IMR-90 (cell line): ENCODE data around the gene MPP2. TPM values are rescaled to one million over a fixed set of nuclear protein-coding genes. Genes with fewer than 3 reads are reported as not detected.

ENCODE experiments used
- ATAC-seq: fragments of 200-7000 bp; cut with Tn5 transposase; 2 replicates; pipeline ENCODE4 v1.9.1; 2020; ENCODE audit warnings: low read depth, mild to moderate bottlenecking, moderate library complexity
- BruUV-seq: library from RNA; stranded (reverse); fragments of 400-500 nt; replicated peaks from 2 replicates; lab custom pipeline; 2021; lab: Mats Ljungman, UMichigan
- CTCF ChIA-PET: fragments of 300-600 bp; formaldehyde crosslinking; extraction: SDS; loops from one replicate; lab custom pipeline; 2021; ENCODE audit warnings: antibody characterized with exemption; lab: Yijun Ruan, JAX
- POLR2A ChIA-PET: fragments of 300-600 bp; sonication (Branson Sonifier 250); formaldehyde crosslinking; loops from one replicate; lab custom pipeline; 2022; ENCODE audit warnings: antibody characterized with exemption; ENCODE audit not compliant: unreplicated experiment; lab: Charles Lee
- DNase-seq: peaks from one replicate; pipeline ENCODE4 v3.0.0; 2013
- H2AFZ ChIP-seq: replicated peaks from 2 replicates; pipeline ENCODE3; 2013; ENCODE audit warnings: low read length, mild to moderate bottlenecking; ENCODE audit not compliant: poor library complexity
- H2AK5ac ChIP-seq: 2 replicates; pipeline ENCODE4 v1.6.1; 2013; ENCODE audit warnings: low read depth, low read length, inconsistent platforms
- H2AK9ac ChIP-seq: replicated peaks from 2 replicates; pipeline ENCODE3; 2013; ENCODE audit warnings: mild to moderate bottlenecking, low read depth, low read length, moderate library complexity; ENCODE audit not compliant: poor library complexity
- H2BK120ac ChIP-seq: 2 replicates; pipeline ENCODE4 v1.6.1; 2013; ENCODE audit warnings: low read depth, low read length, inconsistent platforms
- H2BK15ac ChIP-seq: 3 replicates; pipeline ENCODE4 v1.6.1; 2013; ENCODE audit warnings: low read depth, low read length, inconsistent platforms
- H2BK20ac ChIP-seq: 2 replicates; pipeline ENCODE4 v1.6.1; 2013; ENCODE audit warnings: low read depth, mild to moderate bottlenecking, inconsistent platforms, low read length, moderate library complexity
- H2BK5ac ChIP-seq: 2 replicates; pipeline ENCODE4 v1.6.1; 2013; ENCODE audit warnings: mild to moderate bottlenecking, low read depth, low read length, inconsistent platforms; ENCODE audit not compliant: poor library complexity, severe bottlenecking
- H3K14ac ChIP-seq: replicated peaks from 2 replicates; pipeline ENCODE4 v1.6.1; 2013; ENCODE audit warnings: low read depth, low read length, inconsistent platforms
- H3K18ac ChIP-seq: 2 replicates; pipeline ENCODE4 v1.6.1; 2013; ENCODE audit warnings: low read depth, low read length, control low read depth
- H3K23ac ChIP-seq: 2 replicates; pipeline ENCODE4 v1.6.1; 2013; ENCODE audit warnings: low read depth, low read length, inconsistent platforms
- H3K27ac ChIP-seq: 2 replicates; pipeline ENCODE4 v1.5.1; 2013; ENCODE audit warnings: mild to moderate bottlenecking, control low read depth, low read length; ENCODE audit not compliant: insufficient read depth
- H3K27me3 ChIP-seq: 2 replicates; pipeline ENCODE4 v1.6.1; 2013; ENCODE audit warnings: low read length; ENCODE audit not compliant: control insufficient read depth, insufficient read depth
- H3K36me3 ChIP-seq: 2 replicates; pipeline ENCODE4 v1.6.1; 2013; ENCODE audit warnings: low read length, mixed read lengths; ENCODE audit not compliant: control insufficient read depth, insufficient read depth
- H3K4ac ChIP-seq: 2 replicates; pipeline ENCODE4 v1.6.1; 2013; ENCODE audit warnings: low read depth, low read length, inconsistent platforms
- H3K4me1 ChIP-seq: 2 replicates; pipeline ENCODE4 v1.6.1; 2013; ENCODE audit warnings: low read length, mixed read lengths; ENCODE audit not compliant: control insufficient read depth, insufficient read depth
- H3K4me2 ChIP-seq: 2 replicates; pipeline ENCODE4 v1.6.1; 2013; ENCODE audit warnings: low read depth, mild to moderate bottlenecking, control low read depth, low read length, moderate library complexity
- H3K4me3 ChIP-seq: 2 replicates; pipeline ENCODE4 v1.5.1; 2013; ENCODE audit warnings: low read depth, mild to moderate bottlenecking, control low read depth, low read length, moderate library complexity; ENCODE audit not compliant: insufficient read depth
- H3K56ac ChIP-seq: 2 replicates; pipeline ENCODE4 v1.6.1; 2013; ENCODE audit warnings: low read length, inconsistent platforms; ENCODE audit not compliant: insufficient read depth; ENCODE audit errors: extremely low read depth
- H3K79me1 ChIP-seq, 2 experiments: 2 replicates each; pipeline ENCODE4 v1.6.1; 2013; ENCODE audit warnings: low read length in 2 of 2, inconsistent platforms in 1 of 2, low read depth in 1 of 2
- H3K9ac ChIP-seq: 2 replicates; pipeline ENCODE4 v1.6.1; 2013; ENCODE audit warnings: low read depth, low read length, control low read depth
- H3K9me1 ChIP-seq: 2 replicates; pipeline ENCODE4 v1.6.1; 2013; ENCODE audit warnings: low read length, inconsistent platforms; ENCODE audit not compliant: insufficient read depth
- H3K9me3 ChIP-seq: 2 replicates; pipeline ENCODE4 v1.6.1; 2013; ENCODE audit warnings: low read length; ENCODE audit not compliant: control insufficient read depth, insufficient read depth
- H4K20me1 ChIP-seq: 2 replicates; pipeline ENCODE4 v1.6.1; 2013; ENCODE audit warnings: low read length, inconsistent platforms; ENCODE audit not compliant: insufficient read depth
- H4K5ac ChIP-seq: 2 replicates; pipeline ENCODE4 v1.6.1; 2013; ENCODE audit warnings: mild to moderate bottlenecking, low read depth, low read length, control low read depth
- H4K8ac ChIP-seq, 2 experiments: 2 replicates each; pipeline ENCODE4 v1.6.1; 2013; ENCODE audit warnings: low read depth in 2 of 2, low read length in 2 of 2, control low read depth in 1 of 2, inconsistent platforms in 1 of 2
- H4K91ac ChIP-seq: 2 replicates; pipeline ENCODE4 v1.6.1; 2013; ENCODE audit warnings: low read depth, low read length, inconsistent platforms; ENCODE audit not compliant: insufficient read depth
- BHLHE40 ChIP-seq: fragments of 150-350 bp; IDR thresholded peaks from 2 replicates; pipeline ENCODE4 v1.6.1; 2016; ENCODE audit warnings: mild to moderate bottlenecking, low read depth, low read length
- CEBPB ChIP-seq: IDR thresholded peaks from 2 replicates; pipeline ENCODE4 v1.6.1; 2012; ENCODE audit warnings: low read depth, low read length, improper control_type of control experiment
- CHD1 ChIP-seq: IDR thresholded peaks from 2 replicates; pipeline ENCODE4 v1.6.1; 2012; ENCODE audit warnings: low read depth, low read length, improper control_type of control experiment
- MAZ ChIP-seq: IDR thresholded peaks from 2 replicates; pipeline ENCODE4 v1.6.1; 2012; ENCODE audit warnings: low read depth, mild to moderate bottlenecking, low read length, improper control_type of control experiment, moderate library complexity, borderline replicate concordance
- MXI1 ChIP-seq: IDR thresholded peaks from 2 replicates; pipeline ENCODE4 v1.6.1; 2012; ENCODE audit warnings: low read depth, mild to moderate bottlenecking, low read length, moderate library complexity, borderline replicate concordance
- NFE2L2 ChIP-seq: fragments of 150-350 bp; IDR thresholded peaks from 2 replicates; pipeline ENCODE4 v1.6.1; 2016; ENCODE audit warnings: low read depth, mild to moderate bottlenecking, low read length
- RCOR1 ChIP-seq: IDR thresholded peaks from 2 replicates; pipeline ENCODE4 v1.6.1; 2012; ENCODE audit warnings: mild to moderate bottlenecking, low read length, improper control_type of control experiment; ENCODE audit not compliant: insufficient replicate concordance
- RFX5 ChIP-seq: IDR thresholded peaks from 2 replicates; pipeline ENCODE4 v1.8.0; 2012; ENCODE audit warnings: low read depth, mild to moderate bottlenecking, low read length, moderate library complexity
- SMC3 ChIP-seq: fragments of 150-350 bp; IDR thresholded peaks from 2 replicates; pipeline ENCODE4 v1.6.1; 2016; ENCODE audit warnings: low read depth, mild to moderate bottlenecking, antibody characterized with exemption, low read length, moderate library complexity
- WGBS, 2 experiments: methylation state at CpG; one replicate each; pipeline versions ENCODE4 v1.1.5 to v1.1.7; 2013; ENCODE audit warnings: missing lambda C conversion rate in 2 of 2; ENCODE audit not compliant: insufficient read length in 1 of 2; ENCODE audit errors: extremely low coverage in 2 of 2; 5-methylcytosine and 5-hydroxymethylcytosine counted together
- dilution Hi-C: fragments of 300-500 bp; cut with HindIII; formaldehyde crosslinking; loops from one replicate; pipeline ENCODE4 v1.14.3; 2018; ENCODE audit warnings: low sequenced_read_pairs; ENCODE audit not compliant: unreplicated experiment
- in situ Hi-C: fragments of 300-500 bp; cut with MboI; formaldehyde crosslinking; loops from 3 replicates; pipeline ENCODE4 v1.14.3; 2019; ENCODE audit warnings: low sequenced_read_pairs, inconsistent platforms, mixed read lengths
- intact Hi-C: fragments of 100-400 bp; cut with micrococcal nuclease; formaldehyde crosslinking; loops from 2 replicates; pipeline ENCODE4 v1.10.0; 2022
- polyA plus RNA-seq, 3 experiments: library from polyadenylated mRNA; depleted of rRNA; stranded (reverse); fragments of >200 nt; gene quantifications; 2 replicates each; pipeline ENCODE4 v1.2.3, GENCODE V29; 2012; ENCODE audit warnings: low replicate concordance in 1 of 3
- total RNA-seq: library from RNA; depleted of rRNA; stranded (reverse); fragments of >200 nt; gene quantifications from 2 replicates; pipeline ENCODE4 v1.2.3, GENCODE V29; 2012
- TF ChIP-seq, protein P1 (sequence below): fragments of 150-350 bp; IDR thresholded peaks from 2 replicates; pipeline ENCODE4 v1.6.1; 2016; ENCODE audit warnings: low read depth, mild to moderate bottlenecking, low read length, moderate library complexity, borderline replicate concordance
- TF ChIP-seq, protein P2 (sequence below): conservative IDR thresholded peaks from 2 replicates; pipeline ENCODE4 v1.5.1; 2012; ENCODE audit warnings: mild to moderate bottlenecking, low read depth, low read length, improper control_type of control experiment
- TF ChIP-seq, protein P3 (sequence below): fragments of 150-350 bp; IDR thresholded peaks from 2 replicates; pipeline ENCODE4 v1.6.1; 2017; ENCODE audit warnings: mild to moderate bottlenecking, antibody characterized with exemption, low read length, low read depth

Gene MPP2
- total and polyA plus RNA-seq, 2 of the 4 experiments (the other 2 are of a cell fraction): 3.2 to 3.8 TPM

DNA sequence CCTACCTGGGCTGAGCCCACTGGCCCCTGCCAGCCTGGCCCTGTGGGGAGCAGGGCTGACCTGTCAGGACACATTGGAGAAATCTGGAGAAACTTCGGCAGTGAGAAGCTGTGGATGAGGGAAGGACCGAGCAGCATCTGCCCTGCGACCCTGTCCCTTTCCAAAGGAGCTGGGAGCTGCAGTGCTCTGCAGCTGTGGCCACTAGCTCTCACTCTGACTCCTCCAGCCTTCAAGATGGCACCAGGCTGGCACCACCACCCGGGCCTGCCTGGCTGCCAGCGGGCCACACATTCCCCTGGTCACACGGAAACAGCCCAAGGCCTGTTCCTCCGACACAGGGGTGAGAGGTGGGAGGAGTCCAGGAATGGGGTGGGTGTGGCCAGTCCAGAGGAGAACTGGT, 30.3 kb downstream of the MPP2 start:
- in situ Hi-C loops: no loop called here
- no peak overlapping the region for H2BK20ac ChIP-seq
- H4K91ac ChIP-seq: no peak overlapping the region
- peaks cover 2% of the 10 kb centered on the region; the same call in 1 of the 2 replicates for H3K4me1 ChIP-seq
- H3K4me2 ChIP-seq: no peak overlapping the region
- H2BK120ac ChIP-seq: no peak overlapping the region
- H3K36me3 ChIP-seq: no peaks in the 10 kb centered on the region
- ATAC-seq (no peak), DNase-seq (no peak)
- H3K4me3 ChIP-seq: no peak overlapping the region
- H3K27ac ChIP-seq: no peak overlapping the region
- H3K79me1 ChIP-seq: no peaks in the 10 kb centered on the region
- intact Hi-C loops: loop anchor here (5.0 kb wide), 1 partner anchor 65 kb away; the partner anchor contains the start of gene PPY
- BruUV-seq: no TSS peak
- ChIA-PET CTCF (interaction anchor here (2.1 kb wide), 1 partner anchor 30 kb away, joined by 6 read pairs; the partner anchor contains the start of gene MPP2), POLR2A (no interaction called here)
- H3K4ac ChIP-seq: no peak overlapping the region
- H4K8ac ChIP-seq: no peak overlapping the region
- no peak overlapping the region for H3K23ac ChIP-seq
- dilution Hi-C loops: no loop called here
- no peaks in the 10 kb centered on the region for H3K9me3 ChIP-seq
- no peak overlapping the region for H2BK5ac ChIP-seq
- H3K18ac ChIP-seq: no peak overlapping the region
- H4K5ac ChIP-seq: no peak overlapping the region
- no peak overlapping the region for H2BK15ac ChIP-seq
- no peaks in the 10 kb centered on the region for H3K9me1 ChIP-seq
- no peaks in the 10 kb centered on the region for H4K20me1 ChIP-seq
- peaks cover 21% of the 10 kb centered on the region for H3K27me3 ChIP-seq
- no peak for TF ChIP-seq CHD1
- TF ChIP-seq NFE2L2: no peak
- TF ChIP-seq, protein P1, sequence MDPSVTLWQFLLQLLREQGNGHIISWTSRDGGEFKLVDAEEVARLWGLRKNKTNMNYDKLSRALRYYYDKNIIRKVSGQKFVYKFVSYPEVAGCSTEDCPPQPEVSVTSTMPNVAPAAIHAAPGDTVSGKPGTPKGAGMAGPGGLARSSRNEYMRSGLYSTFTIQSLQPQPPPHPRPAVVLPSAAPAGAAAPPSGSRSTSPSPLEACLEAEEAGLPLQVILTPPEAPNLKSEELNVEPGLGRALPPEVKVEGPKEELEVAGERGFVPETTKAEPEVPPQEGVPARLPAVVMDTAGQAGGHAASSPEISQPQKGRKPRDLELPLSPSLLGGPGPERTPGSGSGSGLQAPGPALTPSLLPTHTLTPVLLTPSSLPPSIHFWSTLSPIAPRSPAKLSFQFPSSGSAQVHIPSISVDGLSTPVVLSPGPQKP: no peak
- TF ChIP-seq, protein P2, sequence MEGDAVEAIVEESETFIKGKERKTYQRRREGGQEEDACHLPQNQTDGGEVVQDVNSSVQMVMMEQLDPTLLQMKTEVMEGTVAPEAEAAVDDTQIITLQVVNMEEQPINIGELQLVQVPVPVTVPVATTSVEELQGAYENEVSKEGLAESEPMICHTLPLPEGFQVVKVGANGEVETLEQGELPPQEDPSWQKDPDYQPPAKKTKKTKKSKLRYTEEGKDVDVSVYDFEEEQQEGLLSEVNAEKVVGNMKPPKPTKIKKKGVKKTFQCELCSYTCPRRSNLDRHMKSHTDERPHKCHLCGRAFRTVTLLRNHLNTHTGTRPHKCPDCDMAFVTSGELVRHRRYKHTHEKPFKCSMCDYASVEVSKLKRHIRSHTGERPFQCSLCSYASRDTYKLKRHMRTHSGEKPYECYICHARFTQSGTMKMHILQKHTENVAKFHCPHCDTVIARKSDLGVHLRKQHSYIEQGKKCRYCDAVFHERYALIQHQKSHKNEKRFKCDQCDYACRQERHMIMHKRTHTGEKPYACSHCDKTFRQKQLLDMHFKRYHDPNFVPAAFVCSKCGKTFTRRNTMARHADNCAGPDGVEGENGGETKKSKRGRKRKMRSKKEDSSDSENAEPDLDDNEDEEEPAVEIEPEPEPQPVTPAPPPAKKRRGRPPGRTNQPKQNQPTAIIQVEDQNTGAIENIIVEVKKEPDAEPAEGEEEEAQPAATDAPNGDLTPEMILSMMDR: no peak
- no peak for TF ChIP-seq RFX5
- no peak for TF ChIP-seq SMC3
- TF ChIP-seq, protein P3, sequence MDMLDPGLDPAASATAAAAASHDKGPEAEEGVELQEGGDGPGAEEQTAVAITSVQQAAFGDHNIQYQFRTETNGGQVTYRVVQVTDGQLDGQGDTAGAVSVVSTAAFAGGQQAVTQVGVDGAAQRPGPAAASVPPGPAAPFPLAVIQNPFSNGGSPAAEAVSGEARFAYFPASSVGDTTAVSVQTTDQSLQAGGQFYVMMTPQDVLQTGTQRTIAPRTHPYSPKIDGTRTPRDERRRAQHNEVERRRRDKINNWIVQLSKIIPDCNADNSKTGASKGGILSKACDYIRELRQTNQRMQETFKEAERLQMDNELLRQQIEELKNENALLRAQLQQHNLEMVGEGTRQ: no peak
- TF ChIP-seq RCOR1: no peak
- no peak for TF ChIP-seq CEBPB
- no peak for TF ChIP-seq MAZ
- no peak for TF ChIP-seq BHLHE40
- TF ChIP-seq MXI1: no peak
- WGBS, 2 experiments: no CpG with 5 or more reads among the region's 7 CpGs
- H2AK5ac ChIP-seq: no peak overlapping the region
- H3K9ac ChIP-seq: no peak overlapping the region
- H2AK9ac ChIP-seq: peak overlapping the region; percentile 19
- no peak overlapping the region for H3K14ac ChIP-seq
- no peak overlapping the region for H3K56ac ChIP-seq
- H2AFZ ChIP-seq: no peak overlapping the region
